ENCODE measurements around the gene PSMB10.
A peak's percentile ranks its signal among the peaks of the same experiment; 100 is the strongest.

Gene PSMB10

DNA sequence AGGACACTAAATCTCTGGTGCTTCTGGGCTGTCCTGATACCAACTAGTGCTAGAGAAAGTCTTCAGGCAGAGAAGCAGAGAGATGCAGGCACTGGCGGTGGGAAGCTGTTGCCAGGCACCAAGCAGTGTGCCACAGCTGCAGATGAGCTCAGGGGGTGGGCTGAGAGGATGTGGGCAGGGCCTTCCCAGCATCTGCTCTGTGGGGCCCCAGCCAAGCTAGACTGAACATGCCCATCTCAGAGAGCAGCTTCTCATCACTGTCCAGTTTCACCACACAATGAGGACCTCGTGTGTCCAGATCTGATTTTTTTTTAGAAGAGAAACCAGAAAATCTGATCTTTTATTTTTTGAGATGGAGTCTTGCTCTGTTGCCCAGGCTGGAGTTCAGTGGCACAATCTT is 26.5 kb downstream of the PSMB10 start:
- DNase-seq (ENCODE audit: low read depth in 1 of 2, low spot score in 1 of 2) = no peak
- in situ Hi-C loops (cut with HindIII; ENCODE audit: low pct_unique_long_range_greater_than_20kb, low sequenced_read_pairs) = no loop called here
- no peak for TF ChIP-seq JUND (IDR thresholded peaks at IDR 0.05; ENCODE audit: low read depth)

DNA sequence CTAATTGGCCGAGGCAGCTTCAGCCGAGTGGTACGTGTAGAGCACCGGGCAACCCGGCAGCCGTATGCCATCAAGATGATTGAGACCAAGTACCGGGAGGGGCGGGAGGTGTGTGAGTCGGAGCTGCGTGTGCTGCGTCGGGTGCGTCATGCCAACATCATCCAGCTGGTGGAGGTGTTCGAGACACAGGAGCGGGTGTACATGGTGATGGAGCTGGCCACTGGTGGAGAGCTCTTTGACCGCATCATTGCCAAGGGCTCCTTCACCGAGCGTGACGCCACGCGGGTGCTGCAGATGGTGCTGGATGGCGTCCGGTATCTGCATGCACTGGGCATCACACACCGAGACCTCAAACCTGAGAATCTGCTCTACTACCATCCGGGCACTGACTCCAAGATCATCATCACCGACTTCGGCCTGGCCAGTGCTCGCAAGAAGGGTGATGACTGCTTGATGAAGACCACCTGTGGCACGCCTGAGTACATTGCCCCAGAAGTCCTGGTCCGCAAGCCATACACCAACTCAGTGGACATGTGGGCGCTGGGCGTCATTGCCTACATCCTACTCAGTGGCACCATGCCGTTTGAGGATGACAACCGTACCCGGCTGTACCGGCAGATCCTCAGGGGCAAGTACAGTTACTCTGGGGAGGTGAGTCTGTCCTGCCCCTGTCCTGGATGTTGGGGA is 27.5 kb downstream of the PSMB10 start:
- no peak for TF ChIP-seq JUND (IDR thresholded peaks at IDR 0.05; ENCODE audit: low read depth)
- in situ Hi-C loops (cut with HindIII; ENCODE audit: low pct_unique_long_range_greater_than_20kb, low sequenced_read_pairs) = no loop called here

DNA sequence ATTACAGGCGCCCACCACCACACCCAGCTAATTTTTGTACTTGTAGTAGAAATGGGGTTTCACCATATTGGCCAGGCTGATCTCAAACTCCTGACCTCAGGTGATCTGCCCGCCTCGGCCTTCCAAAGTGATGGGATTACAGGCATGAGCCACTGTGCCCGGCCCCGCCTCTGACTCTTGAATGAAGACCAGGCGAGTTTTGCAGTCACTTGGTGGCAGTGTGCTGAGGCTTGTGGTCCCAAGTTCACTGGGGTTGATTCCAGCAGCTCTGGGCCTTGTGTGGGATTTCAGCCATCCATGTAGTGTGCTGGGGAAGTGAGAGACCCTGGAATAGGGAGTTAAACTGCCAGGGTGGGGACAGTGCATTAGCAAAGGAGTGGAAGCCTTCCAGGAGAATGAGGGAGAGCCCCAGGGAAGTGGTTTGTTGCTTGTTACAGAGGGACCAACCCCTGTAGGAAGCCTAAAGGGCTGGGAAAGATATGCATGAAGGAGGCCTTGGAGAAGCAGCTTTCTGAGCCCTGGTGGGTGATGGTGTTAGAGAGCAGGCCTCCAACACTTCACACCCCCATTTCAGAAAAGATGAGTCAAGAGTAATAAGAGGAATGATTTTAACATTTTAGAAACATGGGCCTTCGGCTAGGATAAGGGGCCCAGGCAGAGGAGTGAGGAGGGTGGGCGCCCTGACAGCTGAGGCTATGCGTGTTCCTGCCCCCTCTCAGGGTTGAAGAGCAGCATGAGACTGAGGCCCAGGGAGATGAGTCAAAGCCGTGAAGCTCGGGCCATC is 29.1 kb downstream of the PSMB10 start:
- DNase-seq (ENCODE audit: low read depth in 1 of 2, low spot score in 1 of 2) = no peak
- in situ Hi-C loops (cut with HindIII; ENCODE audit: low pct_unique_long_range_greater_than_20kb, low sequenced_read_pairs) = no loop called here
- TF ChIP-seq JUND (IDR thresholded peaks at IDR 0.05; ENCODE audit: low read depth) = no peak

More for the DNA sequence above, 27.5 kb downstream of the PSMB10 start:
- no peak for DNase-seq (ENCODE audit: low read depth in 1 of 2, low spot score in 1 of 2)

DNA sequence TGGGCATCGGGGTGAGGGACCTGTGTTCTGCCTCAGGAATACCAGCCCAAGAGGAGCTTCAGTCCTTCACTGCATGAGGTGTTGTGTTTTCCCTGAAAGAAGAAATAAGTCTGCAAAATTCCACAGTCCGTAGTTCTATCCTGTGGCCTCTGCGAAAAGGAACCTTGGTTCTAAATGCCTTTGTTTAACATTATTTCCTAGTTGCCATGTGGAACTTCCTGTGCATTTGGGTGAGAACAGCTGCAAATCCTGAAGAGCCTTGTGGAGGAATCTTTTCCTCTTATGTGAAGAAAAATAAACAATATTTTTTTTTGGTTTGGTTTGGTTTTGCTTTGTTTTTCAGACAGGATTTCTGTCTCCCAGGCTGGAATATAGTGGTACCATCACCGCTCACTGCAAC is 33.8 kb downstream of the PSMB10 start:
- in situ Hi-C loops (cut with HindIII; ENCODE audit: low pct_unique_long_range_greater_than_20kb, low sequenced_read_pairs) = no loop called here
- DNase-seq (ENCODE audit: low read depth in 1 of 2, low spot score in 1 of 2) = no peak
- TF ChIP-seq JUND (IDR thresholded peaks at IDR 0.05; ENCODE audit: low read depth) = no peak

DNA sequence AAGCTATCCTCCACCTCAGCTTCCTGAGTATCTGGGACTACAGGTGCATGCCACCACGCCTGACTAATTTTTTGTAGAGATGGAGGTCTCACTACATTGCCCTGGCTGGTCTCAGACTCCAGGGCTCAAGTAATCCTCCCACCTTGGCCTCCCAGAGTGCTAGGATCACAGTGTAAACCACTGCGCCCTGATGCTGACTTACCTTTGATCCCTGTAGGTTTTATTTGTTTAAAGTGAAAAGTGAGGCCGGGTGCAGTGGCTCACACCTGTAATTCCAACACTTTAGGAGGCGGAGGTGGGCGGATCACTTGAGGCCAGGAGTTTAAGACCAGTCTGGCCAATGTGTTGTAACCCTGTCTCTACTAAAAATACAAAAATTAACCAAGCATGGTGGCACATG is 34.9 kb downstream of the PSMB10 start:
- in situ Hi-C loops (cut with HindIII; ENCODE audit: low pct_unique_long_range_greater_than_20kb, low sequenced_read_pairs) = no loop called here
- DNase-seq (ENCODE audit: low read depth in 1 of 2, low spot score in 1 of 2) = no peak
- no peak for TF ChIP-seq JUND (IDR thresholded peaks at IDR 0.05; ENCODE audit: low read depth)

DNA sequence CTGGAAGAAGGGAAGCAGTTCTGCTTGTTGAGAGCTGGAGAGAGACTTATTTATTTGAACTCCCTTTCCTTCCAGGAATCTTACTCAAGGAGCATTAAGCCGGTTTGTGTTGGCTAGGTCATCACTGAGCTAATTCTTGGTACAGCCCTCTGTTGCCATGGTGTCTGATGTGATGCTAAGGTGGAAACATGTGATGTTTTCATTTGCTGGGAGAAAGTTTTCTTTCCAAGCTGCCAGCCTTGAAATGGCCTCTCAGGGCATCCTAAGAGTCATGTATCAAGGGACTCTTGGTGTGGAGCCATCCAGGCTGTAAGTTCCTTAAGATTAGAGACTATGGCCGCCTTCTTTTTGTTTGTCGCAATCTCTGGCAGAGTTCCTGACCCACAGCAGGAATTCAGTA is 39.4 kb downstream of the PSMB10 start:
- in situ Hi-C loops (cut with HindIII; ENCODE audit: low pct_unique_long_range_greater_than_20kb, low sequenced_read_pairs) = no loop called here
- no peak for TF ChIP-seq JUND (IDR thresholded peaks at IDR 0.05; ENCODE audit: low read depth)
- no peak for DNase-seq (ENCODE audit: low read depth in 1 of 2, low spot score in 1 of 2)

DNA sequence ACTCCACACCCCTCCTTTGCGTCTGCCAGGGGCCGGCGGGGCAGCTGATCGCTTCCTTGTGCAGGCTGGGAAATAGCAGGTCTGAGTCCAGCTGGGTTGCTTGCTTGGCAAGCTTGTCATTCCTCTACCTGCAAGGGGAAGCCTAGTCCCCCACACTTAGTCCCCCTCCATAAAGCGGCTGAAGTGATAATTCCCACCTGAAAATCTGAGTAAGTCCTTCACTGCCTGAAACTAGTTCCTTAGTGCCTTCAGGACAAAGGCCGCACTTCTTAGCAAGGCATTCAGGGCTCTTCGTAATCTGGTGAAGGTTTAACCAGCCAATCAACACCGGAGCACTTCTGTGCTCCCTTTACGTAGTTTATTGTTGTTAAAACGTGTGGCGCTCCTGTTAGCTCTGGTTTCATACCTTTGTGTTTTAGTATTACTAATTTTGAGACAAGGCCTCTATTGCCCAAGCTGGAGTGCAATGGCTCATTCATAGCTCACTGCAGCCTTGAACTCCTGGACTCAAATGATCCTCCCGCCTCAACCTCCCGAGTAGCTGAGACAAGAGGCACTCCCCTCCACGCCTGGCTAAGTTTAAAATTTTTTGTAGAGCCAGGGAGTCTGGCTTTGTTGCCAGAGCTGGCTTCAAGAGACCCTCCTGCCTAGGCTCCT is 42.8 kb downstream of the PSMB10 start:
- no peak for TF ChIP-seq JUND (IDR thresholded peaks at IDR 0.05; ENCODE audit: low read depth)
- in situ Hi-C loops (cut with HindIII; ENCODE audit: low pct_unique_long_range_greater_than_20kb, low sequenced_read_pairs) = no loop called here
- DNase-seq (ENCODE audit: low read depth in 1 of 2, low spot score in 1 of 2) = no peak

DNA sequence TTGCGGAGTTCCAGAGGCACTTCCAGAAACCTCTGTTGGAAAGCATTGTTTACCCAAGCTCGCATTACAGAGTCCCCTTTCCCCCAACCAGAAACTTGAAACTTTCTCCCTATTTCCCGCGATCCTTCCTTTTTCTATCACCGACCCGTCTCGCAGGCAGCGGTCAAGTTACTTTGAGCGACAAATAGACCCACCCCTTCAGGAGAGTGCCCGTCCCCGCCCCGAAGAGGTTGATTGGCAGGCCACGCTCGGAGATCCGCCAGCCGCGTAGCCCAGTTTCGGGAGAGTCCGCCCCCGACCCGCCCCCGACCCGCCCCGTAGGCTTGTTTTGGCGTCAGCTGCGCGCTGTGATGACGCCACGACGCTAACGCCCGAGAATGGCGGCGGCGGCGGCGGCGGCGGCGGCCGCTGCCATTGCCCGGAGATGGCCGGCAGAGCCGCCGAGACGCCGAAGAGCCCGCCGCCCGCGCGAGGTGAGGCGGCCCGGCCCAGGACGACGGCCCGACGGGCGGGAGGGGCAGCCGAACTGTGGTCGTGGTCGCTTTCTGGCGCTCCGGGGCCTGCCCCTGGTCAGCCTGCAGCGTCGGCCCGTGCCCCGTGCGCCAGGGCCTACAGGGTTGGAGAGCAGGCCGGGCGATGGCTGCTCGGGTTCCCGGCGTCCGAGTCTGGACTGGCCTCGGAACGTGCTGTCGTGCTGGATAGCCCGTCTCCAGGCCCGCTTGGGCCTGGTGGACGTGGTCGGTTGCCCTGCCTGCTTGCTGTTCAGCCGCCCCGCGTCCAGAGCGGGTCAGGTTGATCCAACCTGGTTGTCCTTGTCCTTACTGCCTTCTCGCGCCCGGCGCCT is 43.5 kb downstream of the PSMB10 start, which contains the start of gene PSKH1:
TSS of gene PSKH1 (plus strand) at position 356 of the 844 bp plus-strand sequence. CDS start 15,496 bp downstream, outside the sequence.
- in situ Hi-C loops (cut with HindIII; ENCODE audit: low pct_unique_long_range_greater_than_20kb, low sequenced_read_pairs) = no loop called here
- no peak for TF ChIP-seq JUND (IDR thresholded peaks at IDR 0.05; ENCODE audit: low read depth)
- DNase-seq (ENCODE audit: low read depth in 1 of 2, low spot score in 1 of 2) = peak; percentile 97 to 99

DNA sequence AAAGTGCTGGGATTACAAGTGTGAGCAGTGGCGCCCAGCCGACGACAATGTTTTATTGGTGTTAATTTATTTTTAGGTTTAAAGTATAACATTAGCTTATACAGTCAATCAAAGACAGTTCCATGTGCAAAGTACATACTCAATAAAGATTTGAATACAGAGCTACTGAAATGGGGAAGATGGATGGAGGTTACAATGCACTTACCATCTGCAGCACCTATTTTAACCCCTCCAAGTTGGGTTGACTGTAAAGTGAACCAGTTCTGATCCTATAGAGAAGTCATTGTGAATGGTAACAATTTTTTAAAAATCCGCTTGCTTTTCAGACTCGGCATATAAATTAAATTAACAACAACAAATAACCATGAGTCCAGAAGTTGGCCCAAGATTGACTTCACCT is 44.3 kb downstream of the PSMB10 start:
- no peak for DNase-seq (ENCODE audit: low read depth in 1 of 2, low spot score in 1 of 2)
- in situ Hi-C loops (cut with HindIII; ENCODE audit: low pct_unique_long_range_greater_than_20kb, low sequenced_read_pairs) = no loop called here
- no peak for TF ChIP-seq JUND (IDR thresholded peaks at IDR 0.05; ENCODE audit: low read depth)

DNA sequence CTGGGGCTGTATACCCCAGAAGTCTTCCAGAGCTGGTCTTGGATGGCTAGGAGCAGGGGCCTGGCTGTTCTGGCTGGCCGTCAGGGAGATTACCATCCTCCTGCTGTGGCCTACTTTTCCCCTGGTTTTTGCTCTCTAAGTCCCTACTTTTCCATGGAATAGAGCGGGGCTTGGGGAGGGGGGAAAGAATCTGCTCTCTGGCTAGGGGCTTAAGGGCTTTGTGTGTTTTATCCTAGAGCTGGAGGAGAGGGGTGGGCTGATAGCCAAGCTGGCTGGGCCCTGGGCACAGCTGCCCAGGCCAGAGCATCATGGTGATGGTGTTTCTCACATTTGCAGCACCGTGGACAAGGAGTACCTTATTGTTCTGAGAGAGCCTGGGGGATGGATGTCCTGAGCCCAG is 48.3 kb downstream of the PSMB10 start:
- DNase-seq (ENCODE audit: low read depth in 1 of 2, low spot score in 1 of 2) = no peak
- in situ Hi-C loops (cut with HindIII; ENCODE audit: low pct_unique_long_range_greater_than_20kb, low sequenced_read_pairs) = no loop called here
- TF ChIP-seq JUND (IDR thresholded peaks at IDR 0.05; ENCODE audit: low read depth) = no peak

DNA sequence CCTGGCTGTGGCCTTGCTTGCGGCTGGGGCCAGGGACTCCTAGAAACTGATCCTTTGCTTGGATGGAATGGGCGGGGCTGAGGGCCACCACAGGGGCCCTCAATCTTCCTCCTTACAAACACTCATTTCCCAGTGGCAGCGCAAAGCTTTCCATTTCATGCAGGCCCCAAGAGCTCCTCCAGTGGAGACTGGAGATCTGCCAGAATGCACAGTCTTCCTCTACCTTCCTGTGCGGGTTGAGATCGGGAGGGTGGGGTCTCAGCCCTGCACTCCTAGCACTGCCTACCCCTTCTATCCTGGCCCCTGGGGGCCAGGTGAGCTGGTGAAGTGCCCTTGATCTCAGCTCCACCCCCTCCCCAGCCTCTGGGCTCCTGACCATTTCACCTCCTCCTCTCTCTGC is 50.3 kb downstream of the PSMB10 start:
- DNase-seq (ENCODE audit: low read depth in 1 of 2, low spot score in 1 of 2) = no peak
- TF ChIP-seq JUND (IDR thresholded peaks at IDR 0.05; ENCODE audit: low read depth) = no peak
- in situ Hi-C loops (cut with HindIII; ENCODE audit: low pct_unique_long_range_greater_than_20kb, low sequenced_read_pairs) = no loop called here

DNA sequence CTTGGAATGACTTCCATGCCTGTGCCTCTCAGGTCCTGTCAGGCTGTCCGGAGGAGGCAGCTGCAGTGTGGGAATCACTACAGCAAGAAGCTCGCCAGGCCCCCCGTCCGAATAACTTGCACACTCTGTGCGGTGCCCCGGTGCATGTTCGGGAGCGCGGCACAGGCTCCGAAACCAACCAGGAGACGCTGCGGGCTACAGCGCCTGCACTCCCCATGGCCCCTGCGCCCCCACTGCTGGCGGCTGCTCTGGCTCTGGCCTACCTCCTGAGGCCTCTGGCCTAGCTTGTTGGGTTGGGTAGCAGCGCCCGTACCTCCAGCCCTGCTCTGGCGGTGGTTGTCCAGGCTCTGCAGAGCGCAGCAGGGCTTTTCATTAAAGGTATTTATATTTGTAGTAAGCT is 50.7 kb downstream of the PSMB10 start:
- in situ Hi-C loops (cut with HindIII; ENCODE audit: low pct_unique_long_range_greater_than_20kb, low sequenced_read_pairs) = no loop called here
- TF ChIP-seq JUND (IDR thresholded peaks at IDR 0.05; ENCODE audit: low read depth) = no peak

More for the DNA sequence above, 50.7 kb downstream of the PSMB10 start:
- DNase-seq (ENCODE audit: low read depth in 1 of 2, low spot score in 1 of 2) = no peak

All from T47D (cell line).